Fibroblast of lung (primary cell): Measurements from ENCODE around the gene TPGS1. TPM values are rescaled to one million over a fixed set of nuclear protein-coding genes. Genes with fewer than 3 reads are reported as not detected.

Experiments
- DNase-seq, 2 donors: peaks; one replicate each; pipeline versions ENCODE4 v3.0.0 to v3.0.0-alpha.2; 2010; ENCODE audit warnings: low read depth in 2 of 2
- H2AFZ ChIP-seq: 2 replicates; pipeline ENCODE4 v1.5.1; 2012; ENCODE audit warnings: low read length, control low read depth, inconsistent platforms
- H3K27ac ChIP-seq: 2 replicates; pipeline ENCODE4 v1.5.1; 2011; ENCODE audit warnings: low read length, control low read depth; ENCODE audit not compliant: insufficient read depth
- H3K27me3 ChIP-seq: 2 replicates; pipeline ENCODE4 v1.5.1; 2011; ENCODE audit warnings: mild to moderate bottlenecking, low read length; ENCODE audit not compliant: control insufficient read depth, insufficient read depth
- H3K36me3 ChIP-seq: 2 replicates; pipeline ENCODE4 v1.5.1; 2011; ENCODE audit warnings: low read length; ENCODE audit not compliant: control insufficient read depth, insufficient read depth
- H3K4me1 ChIP-seq: 2 replicates; pipeline ENCODE4 v1.5.1; 2011; ENCODE audit warnings: low read length; ENCODE audit not compliant: control insufficient read depth, insufficient read depth; ENCODE audit errors: extremely low read depth
- H3K4me2 ChIP-seq: 2 replicates; pipeline ENCODE4 v1.5.1; 2011; ENCODE audit warnings: low read length, control low read depth; ENCODE audit not compliant: insufficient read depth; ENCODE audit errors: extremely low read depth
- H3K4me3 ChIP-seq, 4 experiments: fragments of 200-600 bp in 1 of 4; sonication (generic) in 1 of 4; replicated peaks in 1 of 4; 2 replicates each; pipeline ENCODE4 v1.5.1; 2011 to 2016; ENCODE audit warnings: low read length in 4 of 4, low read depth in 3 of 4, mild to moderate bottlenecking in 3 of 4, control low read depth in 2 of 4, inconsistent platforms in 1 of 4, mixed read lengths in 1 of 4; ENCODE audit not compliant: insufficient read depth in 1 of 4; ENCODE audit errors: control extremely low read depth in 1 of 4
- H3K79me2 ChIP-seq: 2 replicates; pipeline ENCODE4 v1.5.1; 2012; ENCODE audit warnings: mild to moderate bottlenecking, low read length, inconsistent platforms; ENCODE audit not compliant: control insufficient read depth, insufficient read depth
- H3K9ac ChIP-seq: 2 replicates; pipeline ENCODE4 v1.5.1; 2011; ENCODE audit warnings: mild to moderate bottlenecking, low read length, control low read depth; ENCODE audit not compliant: insufficient read depth
- H3K9me3 ChIP-seq: 2 replicates; pipeline ENCODE4 v1.5.1; 2012; ENCODE audit warnings: low read depth, low read length; ENCODE audit not compliant: control insufficient read depth, insufficient read depth
- H4K20me1 ChIP-seq: 2 replicates; pipeline ENCODE4 v1.5.1; 2011; ENCODE audit warnings: low read length; ENCODE audit not compliant: control insufficient read depth, insufficient read depth; ENCODE audit errors: extremely low read depth
- CTCF ChIP-seq, 2 donors: IDR thresholded peaks in 1 of 2; conservative IDR thresholded peaks in 1 of 2; 1 replicate in 1 of 2; 2 replicates in 1 of 2; pipeline ENCODE4 v1.5.1; 2011 to 2012; ENCODE audit warnings: low read length in 2 of 2, control low read depth in 1 of 2, inconsistent platforms in 1 of 2, low read depth in 1 of 2, mild to moderate bottlenecking in 1 of 2
- EZH2 ChIP-seq: IDR thresholded peaks from 2 replicates; pipeline ENCODE4 v1.5.1; 2012; ENCODE audit warnings: low read length, control low read depth, mild to moderate bottlenecking; ENCODE audit errors: missing control alignments
- polyA plus RNA-seq, 2 donors: library from polyadenylated mRNA; depleted of rRNA in 1 of 2; stranded (reverse) in 1 of 2; unstranded in 1 of 2; fragments of >200 nt; gene quantifications; 2 replicates each; pipeline ENCODE4 v1.2.1, GENCODE V29; 2011 to 2012; ENCODE audit warnings: missing spikeins in 1 of 2
- total RNA-seq: library from RNA; depleted of rRNA; stranded (reverse); fragments of >200 nt; gene quantifications from 2 replicates; pipeline ENCODE4 v1.2.1, GENCODE V29; 2014

Gene TPGS1
- total and polyA plus RNA-seq, 2 donors (not counting 1 experiment from before 2014, with no cell fraction given): 2.0 to 30.1 TPM

- H3K27ac ChIP-seq: no peak overlapping the region
- H3K4me1 ChIP-seq: no peaks in the 10 kb centered on the region
- H3K4me2 ChIP-seq: no peak overlapping the region
- H4K20me1 ChIP-seq: no peaks in the 10 kb centered on the region
- DNase-seq: no peak
- no peak overlapping the region for H2AFZ ChIP-seq
- TF ChIP-seq EZH2 (no peak), CTCF (conservative IDR thresholded peaks at IDR 0.05 in 1 of 2, IDR thresholded peaks at IDR 0.05 in 1 of 2; ENCODE audit: low read depth in 1 of 2, low read length in 2 of 2) (no peak)
- H3K4me3 ChIP-seq: no peak overlapping the region
- H3K36me3 ChIP-seq: no peaks in the 10 kb centered on the region
- peaks cover 1% of the 10 kb centered on the region for H3K27me3 ChIP-seq
- H3K9ac ChIP-seq: no peak overlapping the region
- no peaks in the 10 kb centered on the region for H3K79me2 ChIP-seq
- no peaks in the 10 kb centered on the region for H3K9me3 ChIP-seq
Measured at GRCh38 chr19:467554-467953, 39.7 kb upstream of the TPGS1 start.

GRCh38 chr19:468587-469256 is 38.6 kb upstream of the TPGS1 start:
- DNase-seq: no peak
- no peaks in the 10 kb centered on the region for H3K9me3 ChIP-seq
- no peak overlapping the region for H3K27ac ChIP-seq
- H3K4me2 ChIP-seq: no peak overlapping the region
- no peaks in the 10 kb centered on the region for H4K20me1 ChIP-seq
- no peaks in the 10 kb centered on the region for H3K36me3 ChIP-seq
- H2AFZ ChIP-seq: no peak overlapping the region
- TF ChIP-seq EZH2 (no peak), CTCF (conservative IDR thresholded peaks at IDR 0.05 in 1 of 2, IDR thresholded peaks at IDR 0.05 in 1 of 2; ENCODE audit: low read depth in 1 of 2, low read length in 2 of 2) (no peak)
- H3K9ac ChIP-seq: no peak overlapping the region
- H3K4me3 ChIP-seq: no peak overlapping the region
- H3K4me1 ChIP-seq: no peaks in the 10 kb centered on the region
- no peaks in the 10 kb centered on the region for H3K27me3 ChIP-seq
- H3K79me2 ChIP-seq: no peaks in the 10 kb centered on the region

GRCh38 chr19:469833-470232 is 37.5 kb upstream of the TPGS1 start:
- no peaks in the 10 kb centered on the region for H3K36me3 ChIP-seq
- H3K4me1 ChIP-seq: no peaks in the 10 kb centered on the region

More at GRCh38 chr19:469833-470232, 37.5 kb upstream of the TPGS1 start:
- TF ChIP-seq EZH2 (no peak), CTCF (conservative IDR thresholded peaks at IDR 0.05 in 1 of 2, IDR thresholded peaks at IDR 0.05 in 1 of 2; ENCODE audit: low read depth in 1 of 2, low read length in 2 of 2) (no peak)
- Histone ChIP-seq H3K9me3 (no peaks in the 10 kb centered on the region), H3K4me3 (no peak overlapping the region), H3K9ac (no peak overlapping the region), H3K4me2 (no peak overlapping the region), H3K79me2 (no peaks in the 10 kb centered on the region), H3K27me3 (no peaks in the 10 kb centered on the region), H2AFZ (no peak overlapping the region), H3K27ac (no peak overlapping the region), H4K20me1 (no peaks in the 10 kb centered on the region)
- no peak for DNase-seq
